AG09309 (cell line): ENCODE measurements around the gene CGAS.
"Not testable (repeated sequence)": the region's sequence is repeated elsewhere in the genome, so short reads cannot be mapped to it uniquely, and the experiment has no call there.

ENCODE experiments used
- DNase-seq: peaks from one replicate; pipeline ENCODE4 v3.0.0-alpha.2; 2010; ENCODE audit warnings: low read depth
- H3K4me3 ChIP-seq: 2 replicates; pipeline ENCODE4 v1.5.1; 2011; ENCODE audit warnings: mild to moderate bottlenecking, low read depth, low read length, moderate library complexity; ENCODE audit not compliant: control insufficient read depth
- TF ChIP-seq, protein P1 (sequence below): IDR thresholded peaks from 2 replicates; pipeline ENCODE4 v1.5.1; 2011; ENCODE audit warnings: mild to moderate bottlenecking, low read depth, low read length, inconsistent platforms; ENCODE audit not compliant: insufficient read depth, control insufficient read depth; ENCODE audit errors: missing control alignments

CGAS gene

DNA sequence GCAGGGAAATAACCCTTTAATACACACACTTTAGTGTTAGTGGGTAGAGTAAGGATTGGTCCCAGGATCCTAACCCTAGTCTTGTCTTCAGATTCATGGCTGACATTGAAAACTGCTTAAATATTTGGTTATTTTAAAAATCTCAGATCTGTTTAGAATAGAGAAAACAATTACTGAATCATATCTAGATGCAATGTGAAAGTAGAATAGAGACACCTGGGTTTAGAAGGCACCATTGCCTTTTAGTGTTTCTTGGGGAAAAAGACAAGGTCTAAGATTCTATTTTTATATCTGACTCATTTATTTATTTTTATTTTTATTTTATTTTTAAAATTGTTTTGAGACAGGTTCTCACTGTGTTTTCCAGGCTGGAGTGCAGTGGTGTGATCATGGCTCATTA is 51.4 kb downstream of the CGAS start:
- no peak overlapping the region for H3K4me3 ChIP-seq
- TF ChIP-seq, protein P1, sequence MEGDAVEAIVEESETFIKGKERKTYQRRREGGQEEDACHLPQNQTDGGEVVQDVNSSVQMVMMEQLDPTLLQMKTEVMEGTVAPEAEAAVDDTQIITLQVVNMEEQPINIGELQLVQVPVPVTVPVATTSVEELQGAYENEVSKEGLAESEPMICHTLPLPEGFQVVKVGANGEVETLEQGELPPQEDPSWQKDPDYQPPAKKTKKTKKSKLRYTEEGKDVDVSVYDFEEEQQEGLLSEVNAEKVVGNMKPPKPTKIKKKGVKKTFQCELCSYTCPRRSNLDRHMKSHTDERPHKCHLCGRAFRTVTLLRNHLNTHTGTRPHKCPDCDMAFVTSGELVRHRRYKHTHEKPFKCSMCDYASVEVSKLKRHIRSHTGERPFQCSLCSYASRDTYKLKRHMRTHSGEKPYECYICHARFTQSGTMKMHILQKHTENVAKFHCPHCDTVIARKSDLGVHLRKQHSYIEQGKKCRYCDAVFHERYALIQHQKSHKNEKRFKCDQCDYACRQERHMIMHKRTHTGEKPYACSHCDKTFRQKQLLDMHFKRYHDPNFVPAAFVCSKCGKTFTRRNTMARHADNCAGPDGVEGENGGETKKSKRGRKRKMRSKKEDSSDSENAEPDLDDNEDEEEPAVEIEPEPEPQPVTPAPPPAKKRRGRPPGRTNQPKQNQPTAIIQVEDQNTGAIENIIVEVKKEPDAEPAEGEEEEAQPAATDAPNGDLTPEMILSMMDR, result no peak
- no peak for DNase-seq

DNA sequence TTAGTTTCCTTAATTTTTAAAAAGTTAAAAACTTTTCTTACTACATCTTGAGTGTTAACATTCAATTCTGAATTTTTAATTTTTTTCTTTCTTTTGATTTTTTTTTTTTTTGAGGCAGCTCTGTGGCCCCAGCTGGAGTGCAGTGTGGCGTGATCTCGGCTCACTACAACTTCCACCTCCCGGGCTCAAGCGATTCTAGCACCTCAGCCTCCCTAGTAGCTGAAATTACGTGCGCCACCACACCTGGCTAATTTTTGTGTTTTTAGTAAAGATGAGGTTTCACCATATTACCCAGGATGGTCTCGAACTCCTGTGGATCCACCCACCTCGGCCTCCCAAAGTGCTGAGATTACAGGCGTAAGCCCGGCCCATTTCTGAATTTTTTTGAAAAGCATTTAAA is 56.2 kb downstream of the CGAS start:
- no peak for DNase-seq
- TF ChIP-seq, protein P1, result no peak

DNA sequence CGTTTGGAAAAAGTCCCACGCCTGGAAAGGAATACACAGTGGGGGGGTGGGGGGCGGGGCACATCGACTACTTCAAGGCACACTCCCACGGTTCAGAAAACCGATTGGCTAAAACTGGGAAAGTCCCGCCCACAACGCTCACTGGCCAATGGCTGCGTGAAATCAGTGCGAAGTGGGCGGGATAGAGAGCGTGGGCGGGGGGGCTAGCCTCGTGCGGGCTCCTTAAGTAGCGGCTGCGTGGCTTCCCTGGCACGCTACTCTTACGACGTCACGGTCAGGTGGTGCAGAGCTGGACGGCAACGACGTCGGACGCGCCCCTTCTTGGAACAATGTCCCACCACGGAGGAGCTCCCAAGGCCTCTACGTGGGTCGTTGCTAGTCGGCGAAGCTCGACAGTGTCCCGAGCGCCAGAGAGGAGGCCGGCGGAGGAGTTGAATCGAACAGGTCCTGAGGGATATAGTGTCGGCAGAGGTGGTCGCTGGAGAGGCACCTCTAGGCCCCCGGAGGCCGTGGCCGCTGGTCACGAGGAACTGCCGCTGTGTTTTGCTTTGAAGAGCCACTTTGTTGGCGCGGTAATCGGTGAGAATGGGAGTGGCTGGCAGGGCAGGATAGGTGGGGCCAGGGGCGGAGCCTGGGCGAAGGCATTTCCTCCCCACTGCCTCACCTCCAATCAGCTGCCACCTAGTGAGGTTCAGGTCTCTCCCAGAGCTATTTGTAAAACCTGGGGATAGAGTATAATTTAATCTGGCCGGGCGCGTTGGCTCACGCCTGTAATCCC is 57.3 kb downstream of the CGAS start, which contains the start of gene DDX43:
TSS of gene DDX43 (plus strand) at position 252 of the 778 bp plus-strand sequence. CDS start at position 330, 78 bp downstream.
- peak within 1 kb of the TSS; percentile 48 for H3K4me3 ChIP-seq
- TF ChIP-seq, protein P1, result no peak

More for the DNA sequence above, 56.2 kb downstream of the CGAS start:
- H3K4me3 ChIP-seq, result no peak overlapping the region

DNA sequence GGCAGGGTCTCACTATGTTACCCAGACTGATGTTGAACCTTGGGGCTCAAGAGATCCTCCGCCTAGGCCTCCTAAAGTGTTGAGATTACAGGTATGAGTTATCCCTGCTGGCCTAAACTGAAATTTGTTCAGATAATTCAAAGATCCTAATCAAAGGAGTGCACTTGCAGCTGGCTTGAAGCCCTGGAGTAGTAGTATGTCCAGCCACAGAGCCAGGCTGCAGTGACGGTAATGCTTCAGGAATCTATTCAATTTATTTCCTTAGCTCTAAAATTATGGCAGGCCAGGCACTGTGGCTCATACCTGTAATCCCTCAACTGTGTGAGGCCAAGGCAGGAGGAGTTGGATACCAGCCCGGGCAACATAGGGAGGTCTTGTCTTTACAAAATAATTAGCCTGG is 58.8 kb downstream of the CGAS start:
- no peak for DNase-seq

More for the DNA sequence above, 57.3 kb downstream of the CGAS start, which contains the start of gene DDX43:
- peak; percentile 31 for DNase-seq

DNA sequence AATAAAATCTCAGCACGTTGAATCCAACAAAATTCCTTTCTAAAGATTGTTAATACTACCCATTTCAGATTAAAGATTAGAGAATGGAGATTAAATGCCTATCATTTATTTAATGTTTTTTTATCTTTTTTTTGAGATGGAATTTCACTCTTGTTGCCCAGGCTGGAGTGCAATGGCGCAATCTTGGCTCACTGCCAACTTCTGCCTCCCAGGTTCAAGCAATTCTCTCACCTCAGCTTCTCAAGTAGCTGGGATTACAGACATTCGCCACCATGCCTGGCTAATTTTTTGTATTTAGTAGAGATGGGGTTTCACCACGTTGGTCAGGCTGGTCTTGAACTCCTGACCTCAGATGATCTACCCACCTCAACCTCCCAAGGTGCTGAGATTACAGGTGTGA is 59.9 kb downstream of the CGAS start:
- DNase-seq, H3K4me3 ChIP-seq: not testable (repeated sequence)

More for the DNA sequence above, 58.8 kb downstream of the CGAS start:
- no peak overlapping the region for H3K4me3 ChIP-seq
- TF ChIP-seq, protein P1, result no peak

DNA sequence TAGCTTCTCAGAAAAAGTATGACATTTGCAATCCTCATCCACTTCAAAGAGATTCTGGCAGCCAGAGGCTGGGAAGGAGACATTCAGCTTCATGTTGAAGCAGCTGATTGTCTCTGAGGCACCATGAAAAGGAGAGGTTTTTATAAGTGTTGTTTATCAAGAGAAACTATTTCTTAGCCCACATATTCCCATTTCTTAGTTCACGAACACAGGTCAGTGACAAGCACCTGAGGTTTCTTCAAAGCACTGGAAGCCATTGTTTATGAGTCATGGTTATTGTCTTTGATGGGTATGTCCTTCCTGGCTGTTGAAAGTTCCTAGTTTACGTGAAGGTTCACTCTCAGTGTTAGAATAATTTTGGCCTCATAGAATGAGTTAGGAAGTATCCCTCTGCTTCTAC is 60.4 kb downstream of the CGAS start:
- no peak for DNase-seq
- TF ChIP-seq, protein P1, result no peak
- H3K4me3 ChIP-seq, result no peak overlapping the region

DNA sequence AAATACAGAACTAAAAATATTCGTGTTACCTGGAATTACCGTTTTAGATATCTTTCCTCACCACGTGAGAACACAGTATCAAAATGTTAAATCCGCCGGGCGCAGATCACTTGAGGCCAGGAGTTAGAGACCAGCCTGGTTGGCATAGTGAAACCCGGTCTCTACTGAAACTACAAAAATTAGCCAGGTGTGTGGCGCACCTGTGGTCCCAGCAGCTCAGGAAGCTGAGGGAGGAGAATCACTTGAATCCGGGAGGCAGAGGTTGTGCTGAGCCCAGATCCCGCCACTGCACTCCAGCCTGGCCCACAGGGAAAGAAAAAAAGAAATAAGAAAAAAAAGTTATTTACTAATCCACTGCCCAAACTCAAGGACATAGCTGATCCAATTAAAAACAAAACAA is 62.2 kb downstream of the CGAS start:
- TF ChIP-seq, protein P1, result no peak
- no peak for DNase-seq
- no peak overlapping the region for H3K4me3 ChIP-seq
